Measurements from ENCODE around the gene EHD4.

DNA sequence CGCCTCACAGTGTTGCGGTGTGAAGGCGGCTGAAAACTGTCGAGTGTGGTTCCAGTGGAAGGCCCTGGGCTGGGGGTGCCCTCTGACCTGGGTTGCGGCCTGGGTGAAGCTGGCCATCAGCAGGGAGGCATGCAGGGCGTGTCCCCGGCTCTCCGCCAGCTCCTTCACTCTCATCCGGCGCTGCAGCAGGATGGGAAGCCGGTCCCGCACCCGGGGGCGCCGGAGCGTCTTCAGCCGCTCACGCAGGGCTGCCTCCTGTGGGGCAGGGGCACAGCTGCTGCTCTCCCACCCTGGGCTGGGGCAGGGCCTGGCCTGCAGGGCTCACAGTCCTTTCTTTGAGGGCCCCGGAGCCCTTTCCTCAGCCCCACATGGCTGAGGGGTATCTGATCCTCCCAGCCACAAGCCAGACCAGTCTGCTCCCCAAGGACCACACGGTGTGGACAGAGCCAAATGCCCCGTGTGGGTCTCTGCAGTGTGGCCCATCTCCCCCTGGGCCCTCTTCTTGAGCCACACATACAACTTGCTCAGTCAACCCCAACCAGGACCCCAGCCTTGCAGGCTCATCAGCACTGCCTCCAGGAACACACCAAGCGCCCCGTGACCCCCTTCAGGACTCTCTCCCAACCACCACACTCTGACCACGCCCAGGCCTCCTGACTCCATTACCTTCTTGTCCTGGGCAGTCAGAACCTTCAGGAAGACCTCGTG is 105.3 kb downstream of the EHD4 start:
- TF ChIP-seq, protein P1, sequence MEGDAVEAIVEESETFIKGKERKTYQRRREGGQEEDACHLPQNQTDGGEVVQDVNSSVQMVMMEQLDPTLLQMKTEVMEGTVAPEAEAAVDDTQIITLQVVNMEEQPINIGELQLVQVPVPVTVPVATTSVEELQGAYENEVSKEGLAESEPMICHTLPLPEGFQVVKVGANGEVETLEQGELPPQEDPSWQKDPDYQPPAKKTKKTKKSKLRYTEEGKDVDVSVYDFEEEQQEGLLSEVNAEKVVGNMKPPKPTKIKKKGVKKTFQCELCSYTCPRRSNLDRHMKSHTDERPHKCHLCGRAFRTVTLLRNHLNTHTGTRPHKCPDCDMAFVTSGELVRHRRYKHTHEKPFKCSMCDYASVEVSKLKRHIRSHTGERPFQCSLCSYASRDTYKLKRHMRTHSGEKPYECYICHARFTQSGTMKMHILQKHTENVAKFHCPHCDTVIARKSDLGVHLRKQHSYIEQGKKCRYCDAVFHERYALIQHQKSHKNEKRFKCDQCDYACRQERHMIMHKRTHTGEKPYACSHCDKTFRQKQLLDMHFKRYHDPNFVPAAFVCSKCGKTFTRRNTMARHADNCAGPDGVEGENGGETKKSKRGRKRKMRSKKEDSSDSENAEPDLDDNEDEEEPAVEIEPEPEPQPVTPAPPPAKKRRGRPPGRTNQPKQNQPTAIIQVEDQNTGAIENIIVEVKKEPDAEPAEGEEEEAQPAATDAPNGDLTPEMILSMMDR (IDR thresholded peaks at IDR 0.05; ENCODE audit: low read depth, low read length) = no peak
- no peak for TF ChIP-seq EZH2phosphoT487 (IDR thresholded peaks at IDR 0.05; ENCODE audit: low read depth)
